GM12891 (cell line): ENCODE measurements around the gene OVOL1.

ENCODE experiments used
- DNase-seq: peaks from one replicate; pipeline ENCODE4 v3.0.0; 2011; ENCODE audit warnings: low spot score; ENCODE audit not compliant: insufficient read length
- FAIRE-seq: peaks from 2 replicates; lab custom pipeline; 2011; peaks lifted over from hg19 to GRCh38; lab: Jason Lieb, UNC
- PAX5 ChIP-seq: IDR thresholded peaks from 2 replicates; pipeline ENCODE4 v1.6.1; 2011; ENCODE audit warnings: low read length, moderate library complexity, mild to moderate bottlenecking; ENCODE audit not compliant: insufficient read depth, severe bottlenecking
- POLR2A ChIP-seq: IDR thresholded peaks from 2 replicates; pipeline ENCODE4 v1.6.1; 2011; ENCODE audit warnings: low read depth, low read length, control low read depth
- POLR2AphosphoS5 ChIP-seq: IDR thresholded peaks from 2 replicates; pipeline ENCODE4 v1.6.1; 2011; ENCODE audit warnings: low read depth, low read length, control low read depth
- POU2F2 ChIP-seq: IDR thresholded peaks from 2 replicates; pipeline ENCODE4 v1.6.1; 2011; ENCODE audit warnings: low read depth, mild to moderate bottlenecking, control low read depth, low read length, moderate library complexity
- SPI1 ChIP-seq: IDR thresholded peaks from 2 replicates; pipeline ENCODE4 v1.6.1; 2011; ENCODE audit warnings: low read depth, low read length, control low read depth
- TAF1 ChIP-seq: IDR thresholded peaks from 2 replicates; pipeline ENCODE4 v1.6.1; 2011; ENCODE audit warnings: low read depth, low read length, control low read depth

Gene OVOL1

GRCh38 chr11:65833297-65834030 is 46.6 kb downstream of the OVOL1 start, which contains the start of gene SNX32:
Gene SNX32 (plus strand): TSS chr11:65833963. CDS start chr11:65834066, 103 bp downstream.
- peak; percentile 98 for DNase-seq
- FAIRE-seq: peak; percentile 100
- TF ChIP-seq POLR2A: no peak
- TF ChIP-seq SPI1: peak; percentile 5; the same call in 1 of the 2 replicates
- TF ChIP-seq POU2F2: 0 out of 2 replicates have a peak, but pooled peaks have one; percentile 14

- no peak for DNase-seq
- no peak for TF ChIP-seq SPI1
- TF ChIP-seq PAX5: no peak
- TF ChIP-seq POU2F2: no peak
- TF ChIP-seq POLR2A: no peak
- TF ChIP-seq TAF1: no peak
- no peak for TF ChIP-seq POLR2AphosphoS5
- FAIRE-seq: no peak
Measured at GRCh38 chr11:65834202-65834601, 47.3 kb downstream of the OVOL1 start.

GRCh38 chr11:65842144-65842543 is 55.3 kb downstream of the OVOL1 start:
- FAIRE-seq: peak; percentile 43
- DNase-seq: no peak
- TF ChIP-seq TAF1: no peak
- TF ChIP-seq SPI1: no peak
- no peak for TF ChIP-seq POLR2A
- no peak for TF ChIP-seq POU2F2
- TF ChIP-seq POLR2AphosphoS5: no peak
- TF ChIP-seq PAX5: no peak

DNA sequence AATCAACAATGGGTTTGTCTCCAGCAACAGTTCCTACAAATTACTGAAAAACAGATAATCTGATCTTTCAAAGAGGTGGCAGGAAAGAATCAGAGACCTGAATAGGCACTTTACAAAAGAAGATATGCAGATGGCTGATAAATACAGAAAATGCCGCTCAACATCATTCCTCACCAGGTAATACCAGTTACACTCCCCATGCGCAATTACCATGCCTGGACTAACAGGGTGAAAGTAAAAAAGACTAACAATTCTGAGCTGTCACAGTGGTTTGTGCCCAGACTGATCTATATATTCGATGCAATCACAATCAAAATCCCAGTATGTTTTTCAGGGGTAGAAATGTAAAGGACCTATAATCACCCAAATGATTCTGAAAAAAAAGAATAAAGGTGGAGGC is 56.9 kb downstream of the OVOL1 start:
- no peak for DNase-seq
- no peak for FAIRE-seq
- TF ChIP-seq PAX5 (no peak), POLR2A (no peak), SPI1 (no peak), TAF1 (no peak), POU2F2 (no peak), POLR2AphosphoS5 (no peak)

DNA sequence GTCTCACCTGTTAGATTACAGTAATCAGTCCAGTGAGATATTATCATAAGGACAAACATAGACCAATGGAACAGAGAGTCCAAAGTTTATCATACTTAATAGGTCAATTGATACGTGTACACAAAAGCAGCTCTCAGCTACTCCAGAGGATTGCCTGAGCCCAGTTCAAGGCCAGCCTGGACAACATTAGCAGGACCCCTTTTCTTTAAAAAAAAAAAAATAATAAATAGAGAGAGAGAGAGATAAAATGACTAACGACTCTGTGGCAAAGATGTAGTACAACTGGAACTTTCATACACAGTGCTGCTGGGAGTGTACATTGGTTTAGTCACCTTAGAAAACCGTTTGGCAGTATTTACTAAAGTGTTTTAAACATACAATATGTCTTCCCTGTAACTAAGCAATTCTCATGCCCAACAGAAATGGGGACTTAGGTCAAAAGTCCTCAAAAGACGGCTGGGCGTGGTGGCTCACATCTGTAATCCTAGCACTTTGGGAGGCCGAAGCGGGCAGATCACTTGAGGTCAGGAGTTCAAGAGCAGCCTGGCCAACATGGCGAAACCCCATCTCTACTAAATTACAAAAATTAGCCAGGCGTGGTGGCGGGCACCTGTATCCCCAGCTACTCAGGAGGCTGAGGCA is 57.5 kb downstream of the OVOL1 start:
- FAIRE-seq (no peak), DNase-seq (no peak)

More for the DNA sequence above, 57.5 kb downstream of the OVOL1 start:
- TF ChIP-seq POU2F2 (no peak), TAF1 (no peak), POLR2A (no peak), SPI1 (no peak)
